ENCODE results near the gene FXYD1. TPM values are rescaled to one million over a fixed set of nuclear protein-coding genes. Genes with fewer than 3 reads are reported as not detected.

Gene FXYD1
- polyA plus RNA-seq, 2 of the 4 experiments (the other 2 are of a cell fraction) = not detected

- H3K4me3 ChIP-seq = no peak within 1 kb of the TSS
- H3K9me3 ChIP-seq = no peaks in the 10 kb centered on the region
- FAIRE-seq (no peak), ATAC-seq (no peak), DNase-seq (ENCODE audit: low read depth in 1 of 2, low spot score in 1 of 2) (no peak)
- no peak within 1 kb of the TSS for H3K4me2 ChIP-seq
- WGBS (ENCODE audit: missing lambda C conversion rate) = 69% methylated on average over 14 of the region's 15 CpGs
- TF ChIP-seq NR3C1 (IDR thresholded peaks at IDR 0.05) (no peak), JUNB (IDR thresholded peaks at IDR 0.05) (no peak), MAZ (IDR thresholded peaks at IDR 0.05; ENCODE audit: borderline replicate concordance, low read depth, low read length) (no peak), TFCP2L1 (CRISPR knock-in tag; IDR thresholded peaks at IDR 0.05) (no peak), RCOR1 (IDR thresholded peaks at IDR 0.05; ENCODE audit: low read depth, low read length) (no peak), SMC3 (IDR thresholded peaks at IDR 0.05) (no peak), FOXS1 (CRISPR knock-in tag; IDR thresholded peaks at IDR 0.05) (no peak), FOSB (CRISPR knock-in tag; IDR thresholded peaks at IDR 0.05) (no peak), RAD21 (conservative IDR thresholded peaks at IDR 0.05 in 1 of 2, IDR thresholded peaks at IDR 0.05 in 1 of 2) (no peak), HOXA7 (CRISPR knock-in tag; IDR thresholded peaks at IDR 0.05) (no peak), MAFK (IDR thresholded peaks at IDR 0.05; ENCODE audit: partially characterized antibody) (no peak), GATA3 (IDR thresholded peaks at IDR 0.05; ENCODE audit: borderline replicate concordance) (no peak), EHMT2 (IDR thresholded peaks at IDR 0.05; ENCODE audit: low read depth) (no peak), ELK1 (IDR thresholded peaks at IDR 0.05; ENCODE audit: low read depth, low read length) (no peak), NPAS2 (CRISPR knock-in tag; IDR thresholded peaks at IDR 0.05; ENCODE audit: borderline replicate concordance) (no peak), ZC3H11A (IDR thresholded peaks at IDR 0.05) (no peak), HMGXB4 (CRISPR knock-in tag; IDR thresholded peaks at IDR 0.05; ENCODE audit: borderline replicate concordance) (no peak), CBX8 (IDR thresholded peaks at IDR 0.05) (no peak)
- TF ChIP-seq, protein P1, sequence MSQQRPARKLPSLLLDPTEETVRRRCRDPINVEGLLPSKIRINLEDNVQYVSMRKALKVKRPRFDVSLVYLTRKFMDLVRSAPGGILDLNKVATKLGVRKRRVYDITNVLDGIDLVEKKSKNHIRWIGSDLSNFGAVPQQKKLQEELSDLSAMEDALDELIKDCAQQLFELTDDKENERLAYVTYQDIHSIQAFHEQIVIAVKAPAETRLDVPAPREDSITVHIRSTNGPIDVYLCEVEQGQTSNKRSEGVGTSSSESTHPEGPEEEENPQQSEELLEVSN (IDR thresholded peaks at IDR 0.05; ENCODE audit: borderline replicate concordance, low read depth) = no peak
- peaks cover 8% of the 10 kb centered on the region; the same call in 2 of the 3 replicates for H3K4me1 ChIP-seq
- CTCF ChIA-PET = interaction anchor here (0.5 to 11.0 kb wide), 44 partner anchors 10 to 630 kb away, joined by 3 to 148 read pairs (median 8); partner anchors contain the start of genes FXYD3, FXYD5 and ZNF30
- no peak within 1 kb of the TSS for H3K27ac ChIP-seq
- POLR2A ChIA-PET = no interaction called here
These were observed 3.9 kb upstream of the FXYD1 start, which contains the start of gene LGI4 for GRCh38 chr19:35134601-35135242. TSS of gene LGI4 (minus strand) at chr19:35135059. CDS start at chr19:35134680, 379 bp downstream.

- peak; percentile 92 for FAIRE-seq
- Histone ChIP-seq H3K4me3 (no peak overlapping the region), H3K4me2 (no peak overlapping the region), H3K9me3 (no peaks in the 10 kb centered on the region), H3K4me1 (peaks cover 5% of the 10 kb centered on the region; the same call in 1 of the 3 replicates), H3K27ac (no peak overlapping the region)
- peak; percentile 81 to 99 for DNase-seq (ENCODE audit: low read depth in 1 of 2, low spot score in 1 of 2)
- 0% methylated on average over 7 of the region's 7 CpGs for WGBS (ENCODE audit: missing lambda C conversion rate)
- ChIA-PET CTCF (interaction anchor here (0.6 to 11.0 kb wide), 65 partner anchors 11 to 496 kb away, joined by 3 to 148 read pairs (median 6); partner anchors contain the start of genes FXYD3, FXYD5, HAMP and ZNF30), POLR2A (interaction anchor here (0.8 kb wide), 1 partner anchor 129 kb away, joined by 3 read pairs; no protein-coding TSS in a partner anchor)
- ATAC-seq = peak; percentile 64 to 91
- TF ChIP-seq, protein P2, sequence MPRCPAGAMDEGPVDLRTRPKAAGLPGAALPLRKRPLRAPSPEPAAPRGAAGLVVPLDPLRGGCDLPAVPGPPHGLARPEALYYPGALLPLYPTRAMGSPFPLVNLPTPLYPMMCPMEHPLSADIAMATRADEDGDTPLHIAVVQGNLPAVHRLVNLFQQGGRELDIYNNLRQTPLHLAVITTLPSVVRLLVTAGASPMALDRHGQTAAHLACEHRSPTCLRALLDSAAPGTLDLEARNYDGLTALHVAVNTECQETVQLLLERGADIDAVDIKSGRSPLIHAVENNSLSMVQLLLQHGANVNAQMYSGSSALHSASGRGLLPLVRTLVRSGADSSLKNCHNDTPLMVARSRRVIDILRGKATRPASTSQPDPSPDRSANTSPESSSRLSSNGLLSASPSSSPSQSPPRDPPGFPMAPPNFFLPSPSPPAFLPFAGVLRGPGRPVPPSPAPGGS (IDR thresholded peaks at IDR 0.05) = no peak
- TF ChIP-seq RARB (CRISPR knock-in tag; IDR thresholded peaks at IDR 0.05) (no peak), GATA3 (IDR thresholded peaks at IDR 0.05; ENCODE audit: borderline replicate concordance) (no peak), NFE2L2 (conservative IDR thresholded peaks at IDR 0.05; ENCODE audit: low read length) (no peak), RAD21 (conservative IDR thresholded peaks at IDR 0.05 in 1 of 2, IDR thresholded peaks at IDR 0.05 in 1 of 2) (peak; percentile 76 to 86), PBX3 (IDR thresholded peaks at IDR 0.05) (no peak), SMC3 (IDR thresholded peaks at IDR 0.05) (peak; percentile 95)
- TF ChIP-seq, protein P3, sequence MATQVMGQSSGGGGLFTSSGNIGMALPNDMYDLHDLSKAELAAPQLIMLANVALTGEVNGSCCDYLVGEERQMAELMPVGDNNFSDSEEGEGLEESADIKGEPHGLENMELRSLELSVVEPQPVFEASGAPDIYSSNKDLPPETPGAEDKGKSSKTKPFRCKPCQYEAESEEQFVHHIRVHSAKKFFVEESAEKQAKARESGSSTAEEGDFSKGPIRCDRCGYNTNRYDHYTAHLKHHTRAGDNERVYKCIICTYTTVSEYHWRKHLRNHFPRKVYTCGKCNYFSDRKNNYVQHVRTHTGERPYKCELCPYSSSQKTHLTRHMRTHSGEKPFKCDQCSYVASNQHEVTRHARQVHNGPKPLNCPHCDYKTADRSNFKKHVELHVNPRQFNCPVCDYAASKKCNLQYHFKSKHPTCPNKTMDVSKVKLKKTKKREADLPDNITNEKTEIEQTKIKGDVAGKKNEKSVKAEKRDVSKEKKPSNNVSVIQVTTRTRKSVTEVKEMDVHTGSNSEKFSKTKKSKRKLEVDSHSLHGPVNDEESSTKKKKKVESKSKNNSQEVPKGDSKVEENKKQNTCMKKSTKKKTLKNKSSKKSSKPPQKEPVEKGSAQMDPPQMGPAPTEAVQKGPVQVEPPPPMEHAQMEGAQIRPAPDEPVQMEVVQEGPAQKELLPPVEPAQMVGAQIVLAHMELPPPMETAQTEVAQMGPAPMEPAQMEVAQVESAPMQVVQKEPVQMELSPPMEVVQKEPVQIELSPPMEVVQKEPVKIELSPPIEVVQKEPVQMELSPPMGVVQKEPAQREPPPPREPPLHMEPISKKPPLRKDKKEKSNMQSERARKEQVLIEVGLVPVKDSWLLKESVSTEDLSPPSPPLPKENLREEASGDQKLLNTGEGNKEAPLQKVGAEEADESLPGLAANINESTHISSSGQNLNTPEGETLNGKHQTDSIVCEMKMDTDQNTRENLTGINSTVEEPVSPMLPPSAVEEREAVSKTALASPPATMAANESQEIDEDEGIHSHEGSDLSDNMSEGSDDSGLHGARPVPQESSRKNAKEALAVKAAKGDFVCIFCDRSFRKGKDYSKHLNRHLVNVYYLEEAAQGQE (IDR thresholded peaks at IDR 0.05) = peak; percentile 77
These were observed 3.2 kb upstream of the FXYD1 start for GRCh38 chr19:35135389-35135909.

Measured in A549 (cell line).